Measurements from ENCODE around the gene GABARAP.

DNA sequence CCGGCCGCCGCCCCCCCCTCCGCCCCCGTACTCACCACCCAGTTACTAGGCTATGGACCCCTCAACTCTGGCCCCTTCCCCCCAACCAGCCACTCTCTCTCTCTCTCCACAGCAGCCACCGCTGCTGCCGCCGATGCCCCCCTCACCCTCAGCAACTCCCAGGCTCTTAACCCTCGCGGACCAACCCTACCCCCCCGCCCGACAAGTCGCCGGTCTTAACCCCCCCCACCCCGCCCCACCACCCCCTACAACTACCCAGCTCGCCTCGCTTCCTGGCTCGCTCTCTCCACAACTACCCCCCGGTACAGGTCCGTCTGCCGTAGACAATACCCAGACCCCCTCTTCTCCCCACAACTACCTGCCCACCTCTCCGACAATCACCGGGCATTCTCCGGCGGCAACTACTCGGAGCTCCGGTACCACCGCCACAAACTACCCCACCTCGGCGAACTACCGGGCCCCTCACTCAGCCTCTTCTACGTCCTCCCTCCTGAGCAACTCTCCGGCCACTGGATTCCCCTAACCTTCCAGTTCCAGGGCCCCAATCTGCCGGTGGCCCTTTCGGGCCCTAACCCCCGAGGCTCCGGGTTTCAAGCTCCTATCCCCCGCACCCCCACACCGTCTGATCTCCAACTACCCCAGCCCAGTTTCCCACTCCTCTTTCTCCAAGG is 3.7 kb downstream of the GABARAP start:
- no peak for TF ChIP-seq FOXM1 (IDR thresholded peaks at IDR 0.05; ENCODE audit: borderline replicate concordance, low read depth)
- TF ChIP-seq CEBPB (IDR thresholded peaks at IDR 0.05), result no peak
- no peak; the same call in 1 of the 2 replicates for TF ChIP-seq TAF1 (IDR thresholded peaks at IDR 0.05; ENCODE audit: low read depth)
- TF ChIP-seq, protein P1, sequence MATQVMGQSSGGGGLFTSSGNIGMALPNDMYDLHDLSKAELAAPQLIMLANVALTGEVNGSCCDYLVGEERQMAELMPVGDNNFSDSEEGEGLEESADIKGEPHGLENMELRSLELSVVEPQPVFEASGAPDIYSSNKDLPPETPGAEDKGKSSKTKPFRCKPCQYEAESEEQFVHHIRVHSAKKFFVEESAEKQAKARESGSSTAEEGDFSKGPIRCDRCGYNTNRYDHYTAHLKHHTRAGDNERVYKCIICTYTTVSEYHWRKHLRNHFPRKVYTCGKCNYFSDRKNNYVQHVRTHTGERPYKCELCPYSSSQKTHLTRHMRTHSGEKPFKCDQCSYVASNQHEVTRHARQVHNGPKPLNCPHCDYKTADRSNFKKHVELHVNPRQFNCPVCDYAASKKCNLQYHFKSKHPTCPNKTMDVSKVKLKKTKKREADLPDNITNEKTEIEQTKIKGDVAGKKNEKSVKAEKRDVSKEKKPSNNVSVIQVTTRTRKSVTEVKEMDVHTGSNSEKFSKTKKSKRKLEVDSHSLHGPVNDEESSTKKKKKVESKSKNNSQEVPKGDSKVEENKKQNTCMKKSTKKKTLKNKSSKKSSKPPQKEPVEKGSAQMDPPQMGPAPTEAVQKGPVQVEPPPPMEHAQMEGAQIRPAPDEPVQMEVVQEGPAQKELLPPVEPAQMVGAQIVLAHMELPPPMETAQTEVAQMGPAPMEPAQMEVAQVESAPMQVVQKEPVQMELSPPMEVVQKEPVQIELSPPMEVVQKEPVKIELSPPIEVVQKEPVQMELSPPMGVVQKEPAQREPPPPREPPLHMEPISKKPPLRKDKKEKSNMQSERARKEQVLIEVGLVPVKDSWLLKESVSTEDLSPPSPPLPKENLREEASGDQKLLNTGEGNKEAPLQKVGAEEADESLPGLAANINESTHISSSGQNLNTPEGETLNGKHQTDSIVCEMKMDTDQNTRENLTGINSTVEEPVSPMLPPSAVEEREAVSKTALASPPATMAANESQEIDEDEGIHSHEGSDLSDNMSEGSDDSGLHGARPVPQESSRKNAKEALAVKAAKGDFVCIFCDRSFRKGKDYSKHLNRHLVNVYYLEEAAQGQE (IDR thresholded peaks at IDR 0.05; ENCODE audit: low read depth), result no peak
- TF ChIP-seq EP300 (IDR thresholded peaks at IDR 0.05; ENCODE audit: borderline replicate concordance), result no peak
- no peak for TF ChIP-seq MAX (IDR thresholded peaks at IDR 0.05)
- TF ChIP-seq RAD21 (IDR thresholded peaks at IDR 0.05; ENCODE audit: low read depth), result no peak
- TF ChIP-seq YY1 (IDR thresholded peaks at IDR 0.05; ENCODE audit: low read depth), result no peak
- TF ChIP-seq EGR1 (IDR thresholded peaks at IDR 0.05), result no peak
- TF ChIP-seq CREB1 (IDR thresholded peaks at IDR 0.05; ENCODE audit: low read depth), result no peak
- no peak for TF ChIP-seq TEAD4 (IDR thresholded peaks at IDR 0.05)
- no peak for TF ChIP-seq NFIC (IDR thresholded peaks at IDR 0.05)
- TF ChIP-seq TCF12 (IDR thresholded peaks at IDR 0.05; ENCODE audit: low read depth), result no peak

Data from Ishikawa (cell line).